Upper lobe of right lung (tissue), 1 donor: Measurements from ENCODE around the gene RTN4IP1. TPM values are rescaled to one million over a fixed set of nuclear protein-coding genes. Genes with fewer than 3 reads are reported as not detected.
"Not testable (repeated sequence)": the region's sequence is repeated elsewhere in the genome, so short reads cannot be mapped to it uniquely, and the experiment has no call there.

ENCODE experiments used
- ATAC-seq: fragments of 200-7000 bp; cut with Tn5 transposase; one replicate; pipeline ENCODE4 v1.9.1; 2020; ENCODE audit warnings: mild to moderate bottlenecking, moderate library complexity
- DNase-seq: peaks from one replicate; pipeline ENCODE4 v3.0.0-alpha.2; 2020
- H3K27ac ChIP-seq: fragments of 200-600 bp; one replicate; pipeline ENCODE4 v1.8.0; 2022
- H3K27me3 ChIP-seq: fragments of 200-600 bp; one replicate; pipeline ENCODE4 v1.8.0; 2022; ENCODE audit warnings: mild to moderate bottlenecking
- H3K36me3 ChIP-seq: fragments of 200-600 bp; one replicate; pipeline ENCODE4 v1.8.0; 2022
- H3K4me1 ChIP-seq: fragments of 200-600 bp; one replicate; pipeline ENCODE4 v1.8.0; 2022
- H3K4me3 ChIP-seq: fragments of 200-600 bp; one replicate; pipeline ENCODE4 v1.8.0; 2022; ENCODE audit warnings: mild to moderate bottlenecking
- H3K9me3 ChIP-seq: fragments of 200-600 bp; one replicate; pipeline ENCODE4 v1.8.0; 2022
- intact Hi-C: fragments of 100-400 bp; cut with DNase I; formaldehyde crosslinking; loops from one replicate; pipeline ENCODE4 v1.11.0; 2022
- total RNA-seq: library from RNA; stranded (reverse); fragmentation: NEBNext Ultra II Directional; extraction: Animal tissue kit (Norgen Biotek cat#: 25700); gene quantifications from one replicate; pipeline ENCODE4 v1.2.1, GENCODE V29; 2021
- TF ChIP-seq, protein P1 (sequence below): fragments of 200-600 bp; IDR thresholded peaks from one replicate; pipeline ENCODE4 v1.8.0; 2022; ENCODE audit warnings: antibody characterized with exemption
- donor health status: DM: no; HTN: yes; CAD: no; lungs with severe emphysema.

The RTN4IP1 gene
- total RNA-seq, 1 donor from 2014 or later, result 3.2 TPM

DNA sequence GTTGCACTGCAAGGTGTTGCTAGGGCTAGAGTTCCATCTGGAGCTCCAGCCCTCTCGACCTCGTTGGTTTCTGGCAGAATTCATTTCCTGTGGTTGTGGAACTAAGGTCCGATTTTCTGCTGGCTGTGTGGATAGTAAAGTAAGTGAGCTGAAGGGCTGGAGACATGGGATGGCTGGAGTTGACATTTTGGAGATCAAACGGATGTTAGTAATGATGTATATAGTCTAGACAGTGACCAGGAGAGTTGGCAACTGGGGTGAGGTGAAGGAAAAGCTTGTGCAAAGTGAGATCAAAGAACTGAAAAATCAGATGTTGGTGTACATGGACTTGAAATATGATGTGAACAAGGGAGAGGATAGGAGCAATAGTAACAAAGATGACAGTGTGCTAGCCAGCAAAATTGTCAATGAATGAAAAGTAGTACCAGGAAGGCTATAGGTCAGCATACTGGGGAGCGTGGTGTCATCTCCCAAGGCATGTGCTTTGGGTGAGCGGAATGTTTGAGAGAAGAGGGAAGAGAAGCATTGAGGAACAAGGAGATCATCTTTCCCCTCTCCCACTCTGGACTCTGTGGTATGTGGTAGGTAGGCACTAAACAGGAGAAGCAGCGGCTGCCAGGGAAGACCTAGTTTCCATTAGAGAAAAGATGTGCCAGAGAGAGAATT is 7.9 kb upstream of the RTN4IP1 start:
- no peaks in the 10 kb centered on the region for H3K27me3 ChIP-seq
- no peaks in the 10 kb centered on the region for H3K9me3 ChIP-seq
- no peak overlapping the region for H3K27ac ChIP-seq
- TF ChIP-seq, protein P1, sequence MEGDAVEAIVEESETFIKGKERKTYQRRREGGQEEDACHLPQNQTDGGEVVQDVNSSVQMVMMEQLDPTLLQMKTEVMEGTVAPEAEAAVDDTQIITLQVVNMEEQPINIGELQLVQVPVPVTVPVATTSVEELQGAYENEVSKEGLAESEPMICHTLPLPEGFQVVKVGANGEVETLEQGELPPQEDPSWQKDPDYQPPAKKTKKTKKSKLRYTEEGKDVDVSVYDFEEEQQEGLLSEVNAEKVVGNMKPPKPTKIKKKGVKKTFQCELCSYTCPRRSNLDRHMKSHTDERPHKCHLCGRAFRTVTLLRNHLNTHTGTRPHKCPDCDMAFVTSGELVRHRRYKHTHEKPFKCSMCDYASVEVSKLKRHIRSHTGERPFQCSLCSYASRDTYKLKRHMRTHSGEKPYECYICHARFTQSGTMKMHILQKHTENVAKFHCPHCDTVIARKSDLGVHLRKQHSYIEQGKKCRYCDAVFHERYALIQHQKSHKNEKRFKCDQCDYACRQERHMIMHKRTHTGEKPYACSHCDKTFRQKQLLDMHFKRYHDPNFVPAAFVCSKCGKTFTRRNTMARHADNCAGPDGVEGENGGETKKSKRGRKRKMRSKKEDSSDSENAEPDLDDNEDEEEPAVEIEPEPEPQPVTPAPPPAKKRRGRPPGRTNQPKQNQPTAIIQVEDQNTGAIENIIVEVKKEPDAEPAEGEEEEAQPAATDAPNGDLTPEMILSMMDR, result no peak
- peaks cover 7% of the 10 kb centered on the region for H3K36me3 ChIP-seq
- DNase-seq (no peak), ATAC-seq (no peak)
- no peak overlapping the region for H3K4me3 ChIP-seq
- no peaks in the 10 kb centered on the region for H3K4me1 ChIP-seq
- intact Hi-C loops, result no loop called here

DNA sequence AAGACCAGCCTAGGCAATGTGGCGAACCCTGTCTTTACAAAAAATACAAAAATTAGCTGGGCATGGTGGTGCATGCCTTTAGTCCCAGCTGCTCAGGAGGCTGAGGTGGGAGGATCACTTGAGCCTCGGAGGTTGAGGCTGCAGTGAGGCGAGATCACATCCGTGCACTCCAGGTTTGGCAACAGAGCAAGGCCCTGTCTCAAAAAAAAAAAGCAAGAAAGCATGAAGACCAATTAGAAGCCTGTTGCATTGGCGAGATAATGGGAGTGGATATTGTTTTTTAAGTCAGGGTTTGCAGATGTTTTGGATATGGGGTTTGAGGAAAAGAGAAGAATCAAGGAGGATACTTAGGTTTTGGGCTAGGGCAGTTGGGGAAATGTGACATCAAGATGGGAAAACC is 5.3 kb upstream of the RTN4IP1 start:
- ATAC-seq, result no peak
- H3K27me3 ChIP-seq, result no peaks in the 10 kb centered on the region
- no peak for DNase-seq
- H3K4me3 ChIP-seq, result no peak overlapping the region
- TF ChIP-seq, protein P1, result no peak
- H3K9me3 ChIP-seq, result no peaks in the 10 kb centered on the region
- intact Hi-C loops, result no loop called here
- H3K27ac ChIP-seq, result no peak overlapping the region
- no peaks in the 10 kb centered on the region for H3K36me3 ChIP-seq
- peaks cover 7% of the 10 kb centered on the region for H3K4me1 ChIP-seq

DNA sequence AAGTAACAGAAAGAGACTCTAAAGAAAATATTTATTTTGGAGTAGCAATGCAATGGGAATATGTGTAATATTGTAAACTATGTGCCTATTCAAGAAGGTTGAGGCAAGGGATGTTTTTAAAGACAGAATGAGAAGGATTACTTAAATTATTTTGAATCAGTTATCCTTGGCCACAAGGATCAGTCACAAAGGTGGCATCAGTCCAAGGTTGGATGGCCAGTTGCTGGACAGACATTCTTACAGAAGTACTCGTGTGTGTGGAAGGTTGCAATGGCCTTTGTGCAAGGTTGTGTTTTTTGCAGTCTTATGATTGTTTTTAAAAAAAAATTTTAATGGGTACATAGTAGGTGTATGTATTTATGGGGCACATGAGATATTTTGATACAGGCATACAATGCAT is 2.0 kb upstream of the RTN4IP1 start:
- no peak for ATAC-seq
- H3K4me3 ChIP-seq, result no peak overlapping the region
- H3K9me3 ChIP-seq, result no peaks in the 10 kb centered on the region
- no peaks in the 10 kb centered on the region for H3K27me3 ChIP-seq
- no peak for DNase-seq
- H3K4me1 ChIP-seq, result peaks cover 12% of the 10 kb centered on the region
- no peak overlapping the region for H3K27ac ChIP-seq
- TF ChIP-seq, protein P1, result no peak
- intact Hi-C loops, result no loop called here
- H3K36me3 ChIP-seq, result no peaks in the 10 kb centered on the region

DNA sequence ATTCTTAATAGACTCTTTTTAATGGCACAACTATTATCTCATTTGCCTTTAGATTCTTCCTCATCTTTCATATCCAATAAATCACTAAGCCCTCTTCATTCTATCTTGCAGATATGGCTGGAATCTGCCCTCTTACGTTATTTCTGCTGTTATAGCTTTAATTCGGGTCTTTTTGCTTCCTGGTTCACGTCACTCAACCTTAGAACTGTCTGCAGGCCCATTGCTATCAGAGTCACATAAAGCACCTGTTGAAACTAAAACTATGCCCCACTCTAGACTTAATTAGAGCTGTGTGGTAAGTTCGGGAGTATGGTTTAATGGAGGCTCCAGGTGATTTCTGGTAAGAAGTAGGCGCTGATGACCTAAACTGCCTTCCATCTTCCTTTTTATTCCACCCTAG is 1.1 kb upstream of the RTN4IP1 start:
- intact Hi-C loops, result no loop called here
- TF ChIP-seq, protein P1, result no peak
- DNase-seq, result no peak
- Histone ChIP-seq H3K9me3 (no peaks in the 10 kb centered on the region), H3K27me3 (no peaks in the 10 kb centered on the region), H3K36me3 (no peaks in the 10 kb centered on the region), H3K27ac (no peak overlapping the region), H3K4me1 (peaks cover 12% of the 10 kb centered on the region), H3K4me3 (peak overlapping the region; percentile 94)
- ATAC-seq, result no peak

DNA sequence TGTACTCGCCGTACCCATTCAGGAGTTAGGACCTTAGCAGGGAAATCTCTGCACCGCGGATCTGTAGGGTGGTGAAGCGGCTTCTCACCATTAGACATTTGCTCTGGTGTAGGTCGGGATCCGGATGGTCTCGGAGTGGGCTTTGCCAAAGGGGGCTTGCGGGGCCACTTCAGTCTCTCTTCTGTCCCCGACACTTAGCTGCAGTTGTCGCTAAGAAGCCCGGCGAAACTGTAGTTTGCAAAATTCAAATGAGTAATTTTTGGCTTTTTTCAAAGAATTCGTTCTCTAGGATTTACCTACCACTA is 513 bp upstream of the RTN4IP1 start:
- no peaks in the 10 kb centered on the region for H3K9me3 ChIP-seq
- ATAC-seq, result no peak
- TF ChIP-seq, protein P1, result no peak
- no peaks in the 10 kb centered on the region for H3K27me3 ChIP-seq
- peak overlapping the region; percentile 84 for H3K27ac ChIP-seq
- DNase-seq, result no peak
- intact Hi-C loops, result no loop called here
- H3K4me3 ChIP-seq, result peak overlapping the region; percentile 94
- no peaks in the 10 kb centered on the region for H3K36me3 ChIP-seq
- peaks cover 12% of the 10 kb centered on the region for H3K4me1 ChIP-seq

DNA sequence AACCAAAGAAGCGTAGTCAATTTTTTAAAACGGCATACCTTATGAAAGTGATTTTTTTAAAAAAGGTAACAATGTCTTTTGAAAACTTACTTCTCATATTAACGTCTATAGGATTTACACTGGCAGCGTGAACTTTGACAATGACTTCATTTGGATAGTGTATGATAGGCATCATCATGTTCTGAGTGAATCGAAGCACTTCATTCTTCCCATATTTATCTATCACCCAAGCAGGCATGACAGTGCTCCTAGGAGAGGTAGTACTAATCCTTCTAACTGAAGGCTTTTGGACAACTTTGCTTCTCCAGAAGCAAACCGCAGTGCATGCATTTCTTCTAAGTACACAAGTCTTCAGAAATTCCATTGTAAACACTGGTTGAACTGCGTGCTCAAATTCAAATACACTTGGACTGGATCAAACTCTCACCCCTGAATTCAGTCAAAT is 618 bp downstream of the RTN4IP1 start:
- DNase-seq (no peak), ATAC-seq (no peak)
- TF ChIP-seq, protein P1, result no peak
- intact Hi-C loops, result no loop called here
- Histone ChIP-seq H3K36me3 (no peaks in the 10 kb centered on the region), H3K4me3 (peak overlapping the region; percentile 94), H3K27ac (peak overlapping the region; percentile 84), H3K27me3 (no peaks in the 10 kb centered on the region), H3K9me3 (no peaks in the 10 kb centered on the region), H3K4me1 (peaks cover 12% of the 10 kb centered on the region)

DNA sequence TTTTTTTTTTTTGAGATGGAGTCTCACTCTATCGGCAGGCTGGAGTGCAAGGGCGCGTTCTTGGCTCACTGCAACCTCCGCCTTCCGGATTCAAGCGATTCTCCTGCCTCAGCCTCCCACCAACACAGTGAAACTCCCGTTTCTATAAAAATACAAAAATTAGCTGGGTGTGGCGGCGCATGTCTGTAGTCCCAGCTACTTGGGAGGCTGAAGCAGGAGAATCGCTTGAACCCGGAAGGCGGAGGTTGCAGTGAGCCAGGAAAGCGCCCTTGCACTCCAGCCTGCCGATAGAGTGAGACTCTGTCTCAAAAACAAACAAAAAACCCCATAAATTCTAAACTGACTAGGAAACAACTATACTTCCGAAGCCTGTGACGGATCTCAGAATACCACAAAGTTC is 1.5 kb downstream of the RTN4IP1 start:
- H3K36me3 ChIP-seq, H3K27me3 ChIP-seq, H3K27ac ChIP-seq, H3K9me3 ChIP-seq, H3K4me3 ChIP-seq, intact Hi-C loops, DNase-seq, ATAC-seq: not testable (repeated sequence)
- H3K4me1 ChIP-seq, result peaks cover 12% of the 10 kb centered on the region
